A673 (cell line): ENCODE results near the gene SRD5A3.

Experiments
- CTCF ChIP-seq: fragments of 300-800, 200-600 bp; sonication (generic); conservative IDR thresholded peaks from 2 replicates; pipeline ENCODE4 v1.5.1; 2017; ENCODE audit warnings: low read depth, mild to moderate bottlenecking, antibody characterized with exemption, low read length, moderate library complexity, mixed read lengths
- EZH2 ChIP-seq: fragments of 200-600 bp; sonication (generic); IDR thresholded peaks from 2 replicates; pipeline ENCODE4 v1.6.1; 2017; ENCODE audit warnings: borderline replicate concordance, low read depth, mild to moderate bottlenecking, mixed read lengths, antibody characterized with exemption, low read length; ENCODE audit not compliant: poor library complexity, severe bottlenecking

- no peak for TF ChIP-seq CTCF
- no peak for TF ChIP-seq EZH2
Measured at GRCh38 chr4:55407764-55408163, 61.7 kb downstream of the SRD5A3 start.
